Transverse colon (tissue), 4 donors: ENCODE measurements around the gene THBS2.

Source experiments
- EP300 ChIP-seq: sonication (generic); formaldehyde crosslinking; IDR thresholded peaks from one replicate; pipeline ENCODE4 v1.6.1; 2017; ENCODE audit warnings: antibody characterized with exemption, low read depth
- POLR2AphosphoS5 ChIP-seq, 3 donors: sonication (generic); formaldehyde crosslinking; IDR thresholded peaks; one replicate each; pipeline ENCODE4 v1.6.1; 2016; ENCODE audit warnings: antibody characterized with exemption in 3 of 3
- TF ChIP-seq, protein P1 (sequence below), 5 experiments: fragments of 200-600 bp in 3 of 5; fragments of 450-650 bp in 2 of 5; sonication (generic) in 3 of 5; IDR thresholded peaks; 1 replicate in 2 of 5; 2 replicates in 3 of 5; pipeline ENCODE4 v1.5.1; 2016 to 2017; ENCODE audit warnings: antibody characterized with exemption in 5 of 5, inconsistent platforms in 3 of 5, mild to moderate bottlenecking in 2 of 5, moderate library complexity in 1 of 5

DNA sequence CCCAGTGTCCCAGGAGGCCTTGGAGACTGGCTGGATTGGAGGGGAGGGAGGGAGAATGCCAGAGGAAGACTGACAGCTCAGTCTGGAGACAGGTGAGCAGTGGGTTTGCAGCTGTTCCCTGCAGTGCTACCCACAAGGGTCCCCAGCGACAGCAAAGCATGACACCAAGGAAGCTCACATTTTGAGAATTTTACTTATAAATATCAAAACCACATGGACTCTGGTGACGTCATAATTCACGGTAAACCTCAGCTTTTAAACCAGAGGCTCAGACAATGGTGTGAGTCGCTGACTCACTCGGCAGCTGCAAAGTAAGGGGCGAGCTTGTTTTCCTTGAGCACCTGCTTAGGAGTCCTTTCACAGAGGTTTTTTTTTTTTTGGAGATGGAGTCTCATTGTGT, 65.2 kb downstream of the THBS2 start:
- TF ChIP-seq, protein P1, sequence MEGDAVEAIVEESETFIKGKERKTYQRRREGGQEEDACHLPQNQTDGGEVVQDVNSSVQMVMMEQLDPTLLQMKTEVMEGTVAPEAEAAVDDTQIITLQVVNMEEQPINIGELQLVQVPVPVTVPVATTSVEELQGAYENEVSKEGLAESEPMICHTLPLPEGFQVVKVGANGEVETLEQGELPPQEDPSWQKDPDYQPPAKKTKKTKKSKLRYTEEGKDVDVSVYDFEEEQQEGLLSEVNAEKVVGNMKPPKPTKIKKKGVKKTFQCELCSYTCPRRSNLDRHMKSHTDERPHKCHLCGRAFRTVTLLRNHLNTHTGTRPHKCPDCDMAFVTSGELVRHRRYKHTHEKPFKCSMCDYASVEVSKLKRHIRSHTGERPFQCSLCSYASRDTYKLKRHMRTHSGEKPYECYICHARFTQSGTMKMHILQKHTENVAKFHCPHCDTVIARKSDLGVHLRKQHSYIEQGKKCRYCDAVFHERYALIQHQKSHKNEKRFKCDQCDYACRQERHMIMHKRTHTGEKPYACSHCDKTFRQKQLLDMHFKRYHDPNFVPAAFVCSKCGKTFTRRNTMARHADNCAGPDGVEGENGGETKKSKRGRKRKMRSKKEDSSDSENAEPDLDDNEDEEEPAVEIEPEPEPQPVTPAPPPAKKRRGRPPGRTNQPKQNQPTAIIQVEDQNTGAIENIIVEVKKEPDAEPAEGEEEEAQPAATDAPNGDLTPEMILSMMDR (IDR thresholded peaks at IDR 0.05), result no peak
- TF ChIP-seq EP300, result no peak
- no peak for TF ChIP-seq POLR2AphosphoS5 (IDR thresholded peaks at IDR 0.05)
